ENCODE data around the gene CRIM1. TPM values are rescaled to one million over a fixed set of nuclear protein-coding genes. Genes with fewer than 3 reads are reported as not detected.

The CRIM1 gene
- total RNA-seq, 1 experiment from 2014 or later = 292 TPM

GRCh38 chr2:36396878-36397539 is 41.4 kb downstream of the CRIM1 start:
- H3K4me1 Mint-ChIP-seq (ENCODE audit: low read depth, unreplicated experiment) = peaks cover 17% of the 10 kb centered on the region
- ChIA-PET CTCF (no interaction called here), POLR2A (no interaction called here)
- no peak for DNase-seq
- no peaks in the 10 kb centered on the region for H3K27me3 ChIP-seq (replicated peaks; ENCODE audit: control insufficient read depth, insufficient read depth, low read length)
- H3K36me3 ChIP-seq (ENCODE audit: control insufficient read depth, insufficient read depth, low read length) = no peaks in the 10 kb centered on the region
- H3K27me3 Mint-ChIP-seq (ENCODE audit: insufficient read depth, unreplicated experiment) = no peaks in the 10 kb centered on the region
- no peaks in the 10 kb centered on the region for H3K9me3 Mint-ChIP-seq (ENCODE audit: unreplicated experiment)
- no peak overlapping the region for H3K4me3 ChIP-seq (ENCODE audit: low read depth, low read length)
- peaks cover 32% of the 10 kb centered on the region for H3K36me3 Mint-ChIP-seq (ENCODE audit: insufficient read depth, unreplicated experiment)
- intact Hi-C loops (cut with micrococcal nuclease; ENCODE audit: unreplicated experiment) = no loop called here
- BruUV-seq (replicated peaks) = no TSS peak
- H3K4me3 Mint-ChIP-seq (ENCODE audit: unreplicated experiment) = no peak overlapping the region
- no peak overlapping the region for H3K27ac Mint-ChIP-seq (ENCODE audit: unreplicated experiment)
- TF ChIP-seq CTCF (IDR thresholded peaks at IDR 0.05; ENCODE audit: insufficient read depth in 1 of 2, low read depth in 1 of 2, low read length in 1 of 2, severe bottlenecking in 1 of 2, unreplicated experiment in 1 of 2) = no peak
- peaks cover 58% of the 10 kb centered on the region for H3K4me1 ChIP-seq
- no peaks in the 10 kb centered on the region for H3K9me3 ChIP-seq

- Mint-ChIP-seq H3K36me3 (ENCODE audit: insufficient read depth, unreplicated experiment) (peaks cover 27% of the 10 kb centered on the region), H3K9me3 (ENCODE audit: unreplicated experiment) (no peaks in the 10 kb centered on the region), H3K4me1 (ENCODE audit: low read depth, unreplicated experiment) (peaks cover 10% of the 10 kb centered on the region), H3K27me3 (ENCODE audit: insufficient read depth, unreplicated experiment) (no peaks in the 10 kb centered on the region), H3K27ac (ENCODE audit: unreplicated experiment) (no peak overlapping the region), H3K4me3 (ENCODE audit: unreplicated experiment) (no peak overlapping the region)
- POLR2A ChIA-PET = no interaction called here
- H3K27me3 ChIP-seq (replicated peaks; ENCODE audit: control insufficient read depth, insufficient read depth, low read length) = no peaks in the 10 kb centered on the region
- CTCF ChIA-PET = no interaction called here
- no peaks in the 10 kb centered on the region for H3K9me3 ChIP-seq
- peaks cover 2% of the 10 kb centered on the region; the same call in 1 of the 2 replicates for H3K36me3 ChIP-seq (ENCODE audit: control insufficient read depth, insufficient read depth, low read length)
- H3K4me3 ChIP-seq (ENCODE audit: low read depth, low read length) = no peak overlapping the region
- intact Hi-C loops (cut with micrococcal nuclease; ENCODE audit: unreplicated experiment) = loop anchor here (2.0 kb wide), 1 partner anchor 35 kb away; no protein-coding TSS in a partner anchor
- BruUV-seq (replicated peaks) = no TSS peak
- no peak for TF ChIP-seq CTCF (IDR thresholded peaks at IDR 0.05; ENCODE audit: insufficient read depth in 1 of 2, low read depth in 1 of 2, low read length in 1 of 2, severe bottlenecking in 1 of 2, unreplicated experiment in 1 of 2)
- H3K4me1 ChIP-seq = peaks cover 54% of the 10 kb centered on the region
- DNase-seq = no peak
Measured at GRCh38 chr2:36397728-36398413, 42.3 kb downstream of the CRIM1 start.

- no peak for TF ChIP-seq CTCF (IDR thresholded peaks at IDR 0.05; ENCODE audit: insufficient read depth in 1 of 2, low read depth in 1 of 2, low read length in 1 of 2, severe bottlenecking in 1 of 2, unreplicated experiment in 1 of 2)
- ChIA-PET CTCF (no interaction called here), POLR2A (no interaction called here)
Measured at GRCh38 chr2:36399050-36399449, 43.5 kb downstream of the CRIM1 start.

More at GRCh38 chr2:36399050-36399449, 43.5 kb downstream of the CRIM1 start:
- peaks cover 17% of the 10 kb centered on the region for H3K36me3 Mint-ChIP-seq (ENCODE audit: insufficient read depth, unreplicated experiment)
- H3K27me3 Mint-ChIP-seq (ENCODE audit: insufficient read depth, unreplicated experiment) = no peaks in the 10 kb centered on the region
- no peak for DNase-seq
- Histone ChIP-seq H3K9me3 (no peaks in the 10 kb centered on the region), H3K4me3 (ENCODE audit: low read depth, low read length) (no peak overlapping the region), H3K36me3 (ENCODE audit: control insufficient read depth, insufficient read depth, low read length) (peaks cover 2% of the 10 kb centered on the region; the same call in 1 of the 2 replicates), H3K27me3 (replicated peaks; ENCODE audit: control insufficient read depth, insufficient read depth, low read length) (no peaks in the 10 kb centered on the region), H3K4me1 (peaks cover 56% of the 10 kb centered on the region)
- H3K4me1 Mint-ChIP-seq (ENCODE audit: low read depth, unreplicated experiment) = peaks cover under 1% of the 10 kb centered on the region
- no TSS peak for BruUV-seq (replicated peaks)
- H3K4me3 Mint-ChIP-seq (ENCODE audit: unreplicated experiment) = no peak overlapping the region
- intact Hi-C loops (cut with micrococcal nuclease; ENCODE audit: unreplicated experiment) = loop anchor here (2.0 kb wide), 1 partner anchor 36 kb away; no protein-coding TSS in a partner anchor
- H3K9me3 Mint-ChIP-seq (ENCODE audit: unreplicated experiment) = no peaks in the 10 kb centered on the region
- H3K27ac Mint-ChIP-seq (ENCODE audit: unreplicated experiment) = no peak overlapping the region

Measured in Caco-2 (cell line).